A549 (cell line): Measurements from ENCODE around the gene KIAA1755. TPM values are rescaled to one million over a fixed set of nuclear protein-coding genes. Genes with fewer than 3 reads are reported as not detected.

Source experiments
- ATAC-seq, 2 experiments: fragments of 200-7000 bp in 1 of 2; fragments of >200 bp in 1 of 2; cut with Nextera tagmentation in 1 of 2; cut with Tn5 transposase in 1 of 2; 3 replicates each; pipeline versions ENCODE4 v1.8.0 to v1.9.1; 2018 to 2020; ENCODE audit warnings: mild to moderate bottlenecking in 1 of 2, moderate library complexity in 1 of 2
- CTCF ChIA-PET: fragments of 300-600 bp; sonication (Branson Sonifier 250); formaldehyde crosslinking; extraction: SDS; loops from one replicate; lab custom pipeline; 2021; ENCODE audit warnings: antibody characterized with exemption, inconsistent platforms; lab: Yijun Ruan, JAX
- POLR2A ChIA-PET: fragments of 350-600 bp; formaldehyde crosslinking; extraction: SDS; loops from one replicate; lab custom pipeline; 2021; ENCODE audit warnings: antibody characterized with exemption, inconsistent platforms; lab: Yijun Ruan, JAX
- DNase-seq, 2 experiments: peaks; one replicate each; pipeline versions ENCODE4 v3.0.0 to v3.0.0-alpha.2; 2011 to 2016; ENCODE audit warnings: low read depth in 1 of 2, low spot score in 1 of 2
- FAIRE-seq: peaks from 2 replicates; lab custom pipeline; 2011; peaks lifted over from hg19 to GRCh38; lab: Jason Lieb, UNC
- H3K27ac ChIP-seq, 2 experiments: fragments of >200 bp; sonication (Bioruptor Twin); formaldehyde crosslinking; 3 replicates each; pipeline ENCODE4 v1.5.1; 2016 to 2017
- H3K4me1 ChIP-seq: fragments of >200 bp; sonication (Bioruptor Twin); formaldehyde crosslinking; 3 replicates; pipeline ENCODE4 v1.6.1; 2016
- H3K4me2 ChIP-seq: fragments of >200 bp; sonication (Bioruptor Twin); formaldehyde crosslinking; 3 replicates; pipeline ENCODE4 v1.6.1; 2016
- H3K4me3 ChIP-seq: fragments of >200 bp; sonication (Bioruptor Twin); formaldehyde crosslinking; 3 replicates; pipeline ENCODE4 v1.5.1; 2016
- H3K9me3 ChIP-seq: fragments of >200 bp; sonication (Bioruptor Twin); formaldehyde crosslinking; 3 replicates; pipeline ENCODE4 v1.6.1; 2016
- BHLHE40 ChIP-seq: IDR thresholded peaks from 2 replicates; pipeline ENCODE4 v1.6.1; 2012; ENCODE audit warnings: low read depth, low read length, inconsistent platforms
- CHD2 ChIP-seq: fragments of 150-350 bp; IDR thresholded peaks from 2 replicates; pipeline ENCODE4 v1.6.1; 2014; ENCODE audit warnings: low read length; ENCODE audit not compliant: partially characterized antibody
- EHMT2 ChIP-seq: fragments of 200-600 bp; sonication (generic); IDR thresholded peaks from 2 replicates; pipeline ENCODE4 v1.6.1; 2016; ENCODE audit warnings: antibody characterized with exemption, low read depth, mild to moderate bottlenecking, moderate library complexity
- FOSB ChIP-seq: fragments of 250-450 bp; sonication (Bioruptor Pico); IDR thresholded peaks from 2 replicates; pipeline ENCODE4 v1.5.0; 2020; ENCODE audit warnings: mild to moderate bottlenecking, moderate library complexity
- FOXS1 ChIP-seq: fragments of 250-450 bp; sonication (Bioruptor Pico); IDR thresholded peaks from 2 replicates; pipeline ENCODE4 v1.5.0; 2020; ENCODE audit warnings: mild to moderate bottlenecking, moderate library complexity
- GATA3 ChIP-seq: IDR thresholded peaks from 2 replicates; pipeline ENCODE4 v1.6.1; 2012; ENCODE audit warnings: borderline replicate concordance
- HOXA7 ChIP-seq: fragments of 250-450 bp; sonication (Bioruptor Pico); IDR thresholded peaks from 2 replicates; pipeline ENCODE4 v1.5.0; 2020; ENCODE audit warnings: mild to moderate bottlenecking, moderate library complexity
- HOXB13 ChIP-seq: fragments of 250-450 bp; sonication (Bioruptor Pico); IDR thresholded peaks from 2 replicates; pipeline ENCODE4 v1.5.0; 2020; ENCODE audit warnings: low read depth, mild to moderate bottlenecking, moderate library complexity
- HOXB5 ChIP-seq: fragments of 250-450 bp; sonication (Bioruptor Pico); IDR thresholded peaks from 2 replicates; pipeline ENCODE4 v1.5.0; 2020; ENCODE audit warnings: mild to moderate bottlenecking, moderate library complexity
- MAZ ChIP-seq: fragments of 150-350 bp; IDR thresholded peaks from 2 replicates; pipeline ENCODE4 v1.6.1; 2014; ENCODE audit warnings: antibody characterized with exemption, low read depth, low read length, borderline replicate concordance
- MYC ChIP-seq: IDR thresholded peaks from 2 replicates; pipeline ENCODE4 v1.6.1; 2012; ENCODE audit warnings: mild to moderate bottlenecking, inconsistent platforms, low read length, improper control_type of control experiment, borderline replicate concordance
- NFE2L2 ChIP-seq: fragments of 150-350 bp; conservative IDR thresholded peaks from 2 replicates; pipeline ENCODE4 v1.6.1; 2014; ENCODE audit warnings: low read length
- NR3C1 ChIP-seq: fragments of >200 bp; sonication (Bioruptor Twin); formaldehyde crosslinking; IDR thresholded peaks from 3 replicates; pipeline ENCODE4 v1.6.1; 2017
- PHF8 ChIP-seq: fragments of 200-600 bp; sonication (generic); IDR thresholded peaks from 2 replicates; pipeline ENCODE4 v1.6.1; 2016; ENCODE audit warnings: low read depth, mild to moderate bottlenecking, antibody characterized with exemption, moderate library complexity, borderline replicate concordance
- POLR2A ChIP-seq: IDR thresholded peaks from 2 replicates; pipeline ENCODE4 v1.6.1; 2012; ENCODE audit warnings: mild to moderate bottlenecking, low read length
- POLR2AphosphoS2 ChIP-seq: conservative IDR thresholded peaks from 2 replicates; pipeline ENCODE4 v1.6.1; 2012; ENCODE audit warnings: low read length, improper control_type of control experiment, inconsistent platforms
- RARB ChIP-seq: fragments of 250-450 bp; sonication (Bioruptor Pico); IDR thresholded peaks from 2 replicates; pipeline ENCODE4 v1.8.0; 2021; ENCODE audit warnings: mild to moderate bottlenecking, moderate library complexity
- RCOR1 ChIP-seq: fragments of 150-350 bp; IDR thresholded peaks from 2 replicates; pipeline ENCODE4 v1.6.1; 2014; ENCODE audit warnings: antibody characterized with exemption, low read length, low read depth
- RFX5 ChIP-seq: fragments of 450-650 bp; IDR thresholded peaks from 2 replicates; pipeline ENCODE4 v1.7.1; 2014; ENCODE audit warnings: antibody characterized with exemption, mild to moderate bottlenecking, moderate library complexity
- RNF2 ChIP-seq: fragments of 200-600 bp; sonication (generic); IDR thresholded peaks from 2 replicates; pipeline ENCODE4 v1.6.1; 2016; ENCODE audit warnings: low read depth, mild to moderate bottlenecking, antibody characterized with exemption, moderate library complexity, borderline replicate concordance
- SMC3 ChIP-seq: fragments of >200 bp; sonication (Bioruptor Twin); formaldehyde crosslinking; IDR thresholded peaks from 3 replicates; pipeline ENCODE4 v1.6.1; 2018; ENCODE audit warnings: inconsistent platforms
- TFCP2L1 ChIP-seq: fragments of 250-450 bp; sonication (Bioruptor Pico); IDR thresholded peaks from 2 replicates; pipeline ENCODE4 v1.5.0; 2021; ENCODE audit warnings: mild to moderate bottlenecking
- ZFP36 ChIP-seq: fragments of 450-650 bp; IDR thresholded peaks from 2 replicates; pipeline ENCODE4 v1.6.1; 2014; ENCODE audit warnings: borderline replicate concordance; ENCODE audit not compliant: partially characterized antibody
- WGBS: methylation state at CpG from one replicate; pipeline ENCODE4 v1.1.6; 2017; ENCODE audit errors: missing lambda C conversion rate; 5-methylcytosine and 5-hydroxymethylcytosine counted together
- polyA plus RNA-seq, 4 experiments: library from polyadenylated mRNA; depleted of rRNA in 3 of 4; stranded (reverse); fragments of >200 nt; fragmentation: RNase III in 1 of 4; extraction: RNeasy Plus Mini Kit Qiagen cat#74134 plus additional on column Dnase treatment in 1 of 4; gene quantifications; 2 replicates in 3 of 4; 3 replicates in 1 of 4; pipeline ENCODE4 v1.2.3, GENCODE V29; 2011 to 2017
- TF ChIP-seq, protein P1 (sequence below): fragments of >200 bp; sonication (Bioruptor Twin); formaldehyde crosslinking; IDR thresholded peaks from 3 replicates; pipeline ENCODE4 v1.5.1; 2016
- TF ChIP-seq, protein P2 (sequence below): fragments of 250-450 bp; sonication (Bioruptor Pico); IDR thresholded peaks from 2 replicates; pipeline ENCODE4 v1.5.0; 2020; ENCODE audit warnings: low read depth, mild to moderate bottlenecking, moderate library complexity
- TF ChIP-seq, protein P3 (sequence below): fragments of 150-350 bp; IDR thresholded peaks from 2 replicates; pipeline ENCODE4 v1.6.1; 2014; ENCODE audit warnings: low read depth, mild to moderate bottlenecking, low read length
- TF ChIP-seq, protein P4 (sequence below): fragments of >200 bp; sonication (Bioruptor Twin); formaldehyde crosslinking; IDR thresholded peaks from 2 replicates; pipeline ENCODE4 v1.6.1; 2016

KIAA1755 gene
- polyA plus RNA-seq, 2 of the 4 experiments (the other 2 are of a cell fraction): 0.04 to 0.21 TPM

DNA sequence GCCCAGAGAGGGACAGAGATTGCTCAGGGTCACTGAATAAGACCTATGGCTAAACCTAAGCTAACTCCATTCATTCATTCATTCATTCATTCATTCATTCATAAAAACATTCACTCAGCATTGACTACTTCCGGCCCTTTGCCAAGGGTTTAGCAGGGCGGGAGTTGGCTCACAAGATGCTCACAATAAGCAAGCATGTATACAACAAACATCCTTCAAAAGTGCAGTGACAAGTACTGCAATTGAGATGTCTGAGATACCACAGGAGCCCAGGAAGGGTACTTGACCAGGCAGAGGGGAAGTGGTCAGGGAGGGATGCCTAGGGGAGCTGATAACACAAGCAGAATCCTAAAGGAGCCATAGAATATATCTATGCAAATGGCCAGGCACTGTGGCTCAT lies 18.2 kb upstream of the KIAA1755 start (continued):
- TF ChIP-seq, protein P1, sequence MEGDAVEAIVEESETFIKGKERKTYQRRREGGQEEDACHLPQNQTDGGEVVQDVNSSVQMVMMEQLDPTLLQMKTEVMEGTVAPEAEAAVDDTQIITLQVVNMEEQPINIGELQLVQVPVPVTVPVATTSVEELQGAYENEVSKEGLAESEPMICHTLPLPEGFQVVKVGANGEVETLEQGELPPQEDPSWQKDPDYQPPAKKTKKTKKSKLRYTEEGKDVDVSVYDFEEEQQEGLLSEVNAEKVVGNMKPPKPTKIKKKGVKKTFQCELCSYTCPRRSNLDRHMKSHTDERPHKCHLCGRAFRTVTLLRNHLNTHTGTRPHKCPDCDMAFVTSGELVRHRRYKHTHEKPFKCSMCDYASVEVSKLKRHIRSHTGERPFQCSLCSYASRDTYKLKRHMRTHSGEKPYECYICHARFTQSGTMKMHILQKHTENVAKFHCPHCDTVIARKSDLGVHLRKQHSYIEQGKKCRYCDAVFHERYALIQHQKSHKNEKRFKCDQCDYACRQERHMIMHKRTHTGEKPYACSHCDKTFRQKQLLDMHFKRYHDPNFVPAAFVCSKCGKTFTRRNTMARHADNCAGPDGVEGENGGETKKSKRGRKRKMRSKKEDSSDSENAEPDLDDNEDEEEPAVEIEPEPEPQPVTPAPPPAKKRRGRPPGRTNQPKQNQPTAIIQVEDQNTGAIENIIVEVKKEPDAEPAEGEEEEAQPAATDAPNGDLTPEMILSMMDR: no peak
- TF ChIP-seq EHMT2: no peak
- no peak for TF ChIP-seq NR3C1
- no peak for TF ChIP-seq RFX5
- no peak for TF ChIP-seq HOXB13 (CRISPR knock-in tag)
- TF ChIP-seq CHD2: no peak
- no peak for TF ChIP-seq POLR2A

DNA sequence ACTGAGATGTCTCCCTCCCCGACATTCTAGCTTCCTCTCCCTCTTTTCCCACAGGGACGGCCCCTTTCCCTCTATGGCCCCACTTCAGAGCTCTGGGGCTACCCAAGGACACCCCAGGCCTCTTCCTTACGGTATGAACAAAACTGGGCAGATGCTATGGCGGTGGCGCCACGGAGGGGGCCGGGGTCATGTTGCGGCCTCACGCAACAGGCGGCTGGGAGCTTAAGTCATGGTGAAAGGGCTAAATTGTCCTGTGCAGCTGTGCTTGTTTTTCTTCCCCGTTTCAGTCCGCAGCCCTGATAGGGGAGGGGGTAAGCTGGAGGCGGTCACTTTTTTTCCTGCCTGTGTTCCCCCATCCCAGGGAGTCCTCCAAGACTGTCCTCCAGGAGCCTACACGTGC lies 17.6 kb upstream of the KIAA1755 start:
- CTCF ChIA-PET: interaction anchor here (0.8 to 1.2 kb wide), 2 partner anchors 13 to 21 kb away, joined by 3 read pairs; no protein-coding TSS in a partner anchor
- TF ChIP-seq MAZ (no peak), MYC (no peak), RARB (no peak), RNF2 (no peak), ZFP36 (no peak), POLR2AphosphoS2 (no peak), RFX5 (no peak), NFE2L2 (no peak)
- TF ChIP-seq, protein P2, sequence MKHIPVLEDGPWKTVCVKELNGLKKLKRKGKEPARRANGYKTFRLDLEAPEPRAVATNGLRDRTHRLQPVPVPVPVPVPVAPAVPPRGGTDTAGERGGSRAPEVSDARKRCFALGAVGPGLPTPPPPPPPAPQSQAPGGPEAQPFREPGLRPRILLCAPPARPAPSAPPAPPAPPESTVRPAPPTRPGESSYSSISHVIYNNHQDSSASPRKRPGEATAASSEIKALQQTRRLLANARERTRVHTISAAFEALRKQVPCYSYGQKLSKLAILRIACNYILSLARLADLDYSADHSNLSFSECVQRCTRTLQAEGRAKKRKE (CRISPR knock-in tag): no peak
- Histone ChIP-seq H3K27ac (no peak overlapping the region), H3K4me2 (no peak overlapping the region), H3K4me3 (no peak overlapping the region), H3K4me1 (no peaks in the 10 kb centered on the region), H3K9me3 (0 out of 3 replicates have a peak, but pooled peaks cover 3% of the 10 kb centered on the region)
- POLR2A ChIA-PET: no interaction called here
- 77% methylated on average over 14 of the region's 14 CpGs for WGBS
- ATAC-seq (no peak), FAIRE-seq (no peak), DNase-seq (no peak)

DNA sequence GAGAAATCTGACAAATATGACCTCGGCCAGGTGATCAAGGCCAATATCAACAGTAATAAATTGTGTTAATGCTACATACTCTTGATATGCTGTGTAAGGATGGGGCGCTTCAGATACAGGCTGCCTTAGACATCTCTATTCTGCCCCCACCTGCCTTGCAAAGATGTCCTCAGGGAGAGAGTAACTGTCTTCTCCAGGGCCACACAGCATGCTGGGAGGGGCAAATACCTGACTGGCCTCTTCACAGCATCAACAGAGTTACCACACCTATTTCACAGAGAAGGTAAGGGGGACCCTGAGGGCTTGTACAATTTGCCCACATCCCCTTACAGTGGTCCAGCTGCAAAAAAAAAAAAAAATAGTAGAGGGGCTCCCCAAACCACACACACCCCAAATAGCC lies 17.2 kb upstream of the KIAA1755 start:
- no peaks in the 10 kb centered on the region for H3K4me1 ChIP-seq
- no peak for FAIRE-seq
- ChIA-PET CTCF (interaction anchor here (1.2 kb wide), 1 partner anchor 13 kb away, joined by 3 read pairs; no protein-coding TSS in a partner anchor), POLR2A (no interaction called here)
- 0 out of 3 replicates have a peak, but pooled peaks cover 3% of the 10 kb centered on the region for H3K9me3 ChIP-seq
- TF ChIP-seq, protein P3, sequence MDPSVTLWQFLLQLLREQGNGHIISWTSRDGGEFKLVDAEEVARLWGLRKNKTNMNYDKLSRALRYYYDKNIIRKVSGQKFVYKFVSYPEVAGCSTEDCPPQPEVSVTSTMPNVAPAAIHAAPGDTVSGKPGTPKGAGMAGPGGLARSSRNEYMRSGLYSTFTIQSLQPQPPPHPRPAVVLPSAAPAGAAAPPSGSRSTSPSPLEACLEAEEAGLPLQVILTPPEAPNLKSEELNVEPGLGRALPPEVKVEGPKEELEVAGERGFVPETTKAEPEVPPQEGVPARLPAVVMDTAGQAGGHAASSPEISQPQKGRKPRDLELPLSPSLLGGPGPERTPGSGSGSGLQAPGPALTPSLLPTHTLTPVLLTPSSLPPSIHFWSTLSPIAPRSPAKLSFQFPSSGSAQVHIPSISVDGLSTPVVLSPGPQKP: no peak
- TF ChIP-seq FOXS1 (CRISPR knock-in tag) (no peak), FOSB (no peak), BHLHE40 (no peak), GATA3 (no peak), PHF8 (no peak), SMC3 (no peak), TFCP2L1 (no peak), EHMT2 (no peak), RNF2 (no peak), RCOR1 (no peak), CHD2 (no peak), HOXB5 (CRISPR knock-in tag) (no peak), HOXA7 (CRISPR knock-in tag) (no peak)
- TF ChIP-seq, protein P4, sequence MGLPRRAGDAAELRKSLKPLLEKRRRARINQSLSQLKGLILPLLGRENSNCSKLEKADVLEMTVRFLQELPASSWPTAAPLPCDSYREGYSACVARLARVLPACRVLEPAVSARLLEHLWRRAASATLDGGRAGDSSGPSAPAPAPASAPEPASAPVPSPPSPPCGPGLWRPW: no peak
- 81% methylated on average over 2 of the region's 2 CpGs for WGBS
- no peak for DNase-seq
- H3K27ac ChIP-seq: no peak overlapping the region
- H3K4me3 ChIP-seq: no peak overlapping the region
- no peak overlapping the region for H3K4me2 ChIP-seq
- no peak for ATAC-seq
